Uterus (tissue), 2 donors: ENCODE data around the gene RTP5.

ENCODE experiments used
- POLR2A ChIP-seq, 2 donors: fragments of 450-650 bp; IDR thresholded peaks; one replicate each; pipeline ENCODE4 v1.6.1; 2016; ENCODE audit warnings: antibody characterized with exemption in 2 of 2, mild to moderate bottlenecking in 1 of 2, moderate library complexity in 1 of 2
- TF ChIP-seq, protein P1 (sequence below), 4 experiments: fragments of 200-600 bp in 2 of 4; fragments of 450-650 bp in 2 of 4; sonication (generic) in 2 of 4; IDR thresholded peaks; one replicate each; pipeline ENCODE4 v1.5.1; 2016 to 2019; ENCODE audit warnings: antibody characterized with exemption in 4 of 4, mild to moderate bottlenecking in 2 of 4, moderate library complexity in 1 of 4

GRCh38 chr2:241896746-241897201 lies 27.2 kb downstream of the RTP5 start:
- TF ChIP-seq, protein P1, sequence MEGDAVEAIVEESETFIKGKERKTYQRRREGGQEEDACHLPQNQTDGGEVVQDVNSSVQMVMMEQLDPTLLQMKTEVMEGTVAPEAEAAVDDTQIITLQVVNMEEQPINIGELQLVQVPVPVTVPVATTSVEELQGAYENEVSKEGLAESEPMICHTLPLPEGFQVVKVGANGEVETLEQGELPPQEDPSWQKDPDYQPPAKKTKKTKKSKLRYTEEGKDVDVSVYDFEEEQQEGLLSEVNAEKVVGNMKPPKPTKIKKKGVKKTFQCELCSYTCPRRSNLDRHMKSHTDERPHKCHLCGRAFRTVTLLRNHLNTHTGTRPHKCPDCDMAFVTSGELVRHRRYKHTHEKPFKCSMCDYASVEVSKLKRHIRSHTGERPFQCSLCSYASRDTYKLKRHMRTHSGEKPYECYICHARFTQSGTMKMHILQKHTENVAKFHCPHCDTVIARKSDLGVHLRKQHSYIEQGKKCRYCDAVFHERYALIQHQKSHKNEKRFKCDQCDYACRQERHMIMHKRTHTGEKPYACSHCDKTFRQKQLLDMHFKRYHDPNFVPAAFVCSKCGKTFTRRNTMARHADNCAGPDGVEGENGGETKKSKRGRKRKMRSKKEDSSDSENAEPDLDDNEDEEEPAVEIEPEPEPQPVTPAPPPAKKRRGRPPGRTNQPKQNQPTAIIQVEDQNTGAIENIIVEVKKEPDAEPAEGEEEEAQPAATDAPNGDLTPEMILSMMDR (IDR thresholded peaks at IDR 0.05), result no peak
- TF ChIP-seq POLR2A (IDR thresholded peaks at IDR 0.05), result no peak
